ENCODE data around the gene JAGN1.
"Not testable (repeated sequence)": the region's sequence is repeated elsewhere in the genome, so short reads cannot be mapped to it uniquely, and the experiment has no call there.

JAGN1 gene

GRCh38 chr3:9867106-9867505, 23.3 kb upstream of the JAGN1 start:
- DNase-seq: no peak

DNA sequence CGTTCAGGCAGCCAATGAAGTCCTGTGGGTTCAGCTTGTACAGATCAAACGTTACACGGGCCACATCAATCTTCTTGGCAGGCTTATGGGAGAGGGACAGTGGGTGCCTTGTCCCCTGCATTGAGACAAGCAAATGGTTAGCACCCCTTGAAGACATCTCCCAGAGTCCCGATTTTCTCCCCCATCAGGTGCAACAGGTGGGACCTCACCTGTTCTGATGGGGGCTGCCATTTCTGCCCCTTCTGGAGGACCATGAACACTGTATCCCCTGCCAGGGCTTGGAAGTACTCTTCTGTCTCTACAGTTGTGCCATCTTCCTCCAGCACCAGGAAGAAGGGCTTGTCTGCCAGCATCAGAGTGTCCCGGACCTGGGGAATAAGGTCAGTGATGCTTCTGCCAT, 20.5 kb upstream of the JAGN1 start:
- DNase-seq: no peak

- DNase-seq: no peak
Observed at GRCh38 chr3:9870978-9871377, 19.4 kb upstream of the JAGN1 start.

GRCh38 chr3:9872067-9872466, 18.3 kb upstream of the JAGN1 start:
- not testable (repeated sequence) for DNase-seq

- no peak for DNase-seq
Observed at GRCh38 chr3:9875448-9875847, 15.0 kb upstream of the JAGN1 start.

- DNase-seq: not testable (repeated sequence)
Observed at GRCh38 chr3:9876255-9876654, 14.2 kb upstream of the JAGN1 start.

- DNase-seq: no peak
Observed at GRCh38 chr3:9876991-9877390, 13.4 kb upstream of the JAGN1 start.

GRCh38 chr3:9878700-9879099, 11.7 kb upstream of the JAGN1 start:
- DNase-seq: no peak

DNA sequence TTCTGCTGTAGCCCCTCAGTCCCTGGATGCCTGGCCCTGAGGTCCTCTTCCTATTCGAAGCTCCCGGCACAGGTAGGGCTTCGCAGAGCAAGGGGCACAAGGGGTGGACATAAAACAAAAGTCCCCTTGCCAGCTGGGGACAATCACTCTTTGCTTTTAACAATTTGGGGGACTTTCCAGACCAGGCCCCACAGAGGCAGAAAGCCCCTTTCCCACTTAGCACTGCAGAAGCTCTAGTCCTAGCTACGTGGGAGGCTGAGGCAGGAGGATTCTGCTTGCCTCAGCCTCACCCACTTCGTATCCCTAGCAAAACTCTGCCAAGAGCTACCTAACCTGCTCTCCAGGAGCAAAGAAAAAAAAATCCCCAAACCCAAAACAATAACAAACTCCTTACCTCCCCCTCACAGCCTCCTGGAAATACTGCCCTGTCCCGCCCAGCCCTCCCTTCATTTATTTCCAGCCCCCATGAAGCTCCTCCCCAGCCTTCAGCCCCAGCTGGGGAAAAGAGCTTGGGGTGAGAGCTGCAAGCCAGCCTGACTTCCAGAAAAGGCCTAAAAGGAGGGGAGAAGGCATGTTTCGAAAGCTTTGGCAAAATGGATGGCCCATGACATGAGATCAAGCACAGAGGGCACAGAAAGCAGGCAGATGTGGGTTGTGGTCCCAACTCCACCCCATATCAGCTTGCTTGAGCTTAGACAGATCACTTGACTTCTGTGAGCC, 10.4 kb upstream of the JAGN1 start, which contains the start of gene CIDEC:
TSS of gene CIDEC (minus strand) at position 424 of the 720 bp plus-strand sequence. CDS start 1,767 bp downstream, outside the sequence.
- DNase-seq: no peak

DNA sequence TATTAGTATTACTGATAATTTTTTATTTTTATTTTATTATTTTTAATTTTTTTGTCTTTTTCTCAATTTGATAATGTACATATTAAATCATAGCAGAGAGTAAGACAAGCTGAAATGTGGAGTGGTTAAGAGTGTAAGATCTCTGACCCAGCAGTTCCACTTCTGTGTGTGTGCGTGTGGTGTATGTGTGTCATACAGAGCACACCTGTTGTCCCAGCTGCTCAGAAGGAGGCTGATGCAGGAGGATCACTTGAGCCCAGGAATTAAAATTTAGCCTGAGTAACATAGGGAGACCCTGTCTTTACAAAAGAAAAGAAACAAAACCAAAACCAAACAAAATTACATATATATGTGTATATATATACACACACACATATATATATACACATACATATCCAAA, 9.0 kb upstream of the JAGN1 start:
- DNase-seq: no peak

- no peak for DNase-seq
Observed at GRCh38 chr3:9883706-9884554, 6.5 kb upstream of the JAGN1 start.

DNA sequence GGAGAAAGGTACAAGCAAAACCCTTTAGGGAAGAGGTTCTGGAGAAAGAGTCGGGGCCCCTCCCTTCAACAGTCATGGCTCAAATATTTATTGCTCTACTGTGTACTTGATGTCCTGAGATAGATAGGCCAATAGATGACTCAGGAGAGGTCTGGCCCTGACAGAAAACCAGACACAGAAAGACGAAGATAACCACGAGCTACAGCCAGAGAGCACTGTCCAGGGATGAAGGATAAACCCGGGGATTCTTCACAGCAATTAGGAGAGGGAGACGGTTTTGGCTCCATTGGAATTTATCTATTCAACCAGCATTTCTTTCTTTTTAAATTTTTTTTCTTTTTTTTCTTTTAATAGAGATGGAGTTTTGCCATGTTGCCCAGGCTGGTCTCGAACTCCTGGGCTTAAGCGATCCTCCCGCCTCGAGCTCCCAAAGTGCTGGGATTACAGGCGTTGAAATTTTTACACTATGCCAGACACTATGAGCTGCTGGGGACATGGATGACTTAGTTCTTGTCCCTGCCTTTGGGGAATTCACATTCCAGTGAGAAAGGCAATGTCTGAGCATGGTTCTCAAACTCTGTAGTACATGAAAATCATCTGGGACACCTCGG, 5.8 kb upstream of the JAGN1 start:
- no peak for DNase-seq

- DNase-seq: no peak
Observed at GRCh38 chr3:9886328-9886727, 4.1 kb upstream of the JAGN1 start.

DNA sequence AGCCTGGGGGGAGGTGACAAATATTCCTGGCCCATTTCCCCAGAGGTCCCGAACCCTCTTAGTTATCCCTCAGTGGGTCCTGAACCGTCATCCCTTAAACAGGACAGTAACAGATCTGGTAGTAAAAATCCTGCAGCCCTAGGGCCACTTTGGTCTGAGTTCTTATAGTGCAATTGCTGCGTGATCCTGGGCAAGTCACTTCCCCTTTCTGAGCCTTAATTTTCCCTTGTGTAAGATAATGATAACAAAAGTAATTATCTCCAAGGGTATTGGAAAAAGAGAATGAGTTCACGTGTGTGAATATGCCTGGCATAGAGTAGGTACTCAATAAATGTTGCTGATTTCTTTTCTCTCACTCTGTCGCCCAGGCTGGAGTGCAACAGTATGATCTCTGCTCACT, 2.9 kb upstream of the JAGN1 start:
- DNase-seq: no peak

DNA sequence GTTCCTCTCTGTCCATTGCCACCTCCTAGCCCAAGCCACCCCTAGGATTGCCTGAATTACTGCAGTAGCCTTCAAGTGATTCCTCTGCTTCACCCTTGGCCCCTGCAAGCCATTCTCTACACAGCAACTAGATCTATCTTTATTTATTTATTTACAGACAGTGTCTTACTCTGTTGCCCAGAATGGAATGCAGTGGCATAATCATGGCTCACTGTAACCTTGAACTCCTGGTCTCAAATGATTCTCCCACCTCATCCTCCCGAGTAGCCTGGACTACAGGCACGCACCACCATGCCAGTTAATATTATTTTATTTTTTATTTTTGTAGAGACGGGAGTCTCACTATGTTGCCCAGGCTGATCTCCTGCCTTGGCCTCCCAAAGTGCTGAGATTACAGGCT, 1.9 kb upstream of the JAGN1 start:
- DNase-seq: no peak

DNA sequence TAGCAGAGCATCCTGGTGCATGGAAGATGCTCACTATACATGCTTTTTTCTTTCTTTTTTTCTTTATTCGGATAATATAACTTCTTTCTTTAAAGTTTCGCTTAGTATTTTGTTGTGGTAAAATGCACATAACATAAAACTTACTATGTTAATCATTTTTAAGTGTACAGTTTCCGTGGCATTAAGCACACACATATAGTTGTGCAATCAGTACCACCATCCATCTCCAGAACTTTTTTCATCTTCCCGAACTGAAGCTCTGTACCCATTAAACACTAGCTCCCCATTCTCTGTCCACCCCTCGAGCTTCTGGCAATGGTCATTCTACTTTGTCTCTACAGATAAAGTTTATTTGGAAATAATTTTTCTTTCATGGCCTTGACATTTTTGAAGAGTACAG, 1.0 kb upstream of the JAGN1 start:
- no peak for DNase-seq

DNA sequence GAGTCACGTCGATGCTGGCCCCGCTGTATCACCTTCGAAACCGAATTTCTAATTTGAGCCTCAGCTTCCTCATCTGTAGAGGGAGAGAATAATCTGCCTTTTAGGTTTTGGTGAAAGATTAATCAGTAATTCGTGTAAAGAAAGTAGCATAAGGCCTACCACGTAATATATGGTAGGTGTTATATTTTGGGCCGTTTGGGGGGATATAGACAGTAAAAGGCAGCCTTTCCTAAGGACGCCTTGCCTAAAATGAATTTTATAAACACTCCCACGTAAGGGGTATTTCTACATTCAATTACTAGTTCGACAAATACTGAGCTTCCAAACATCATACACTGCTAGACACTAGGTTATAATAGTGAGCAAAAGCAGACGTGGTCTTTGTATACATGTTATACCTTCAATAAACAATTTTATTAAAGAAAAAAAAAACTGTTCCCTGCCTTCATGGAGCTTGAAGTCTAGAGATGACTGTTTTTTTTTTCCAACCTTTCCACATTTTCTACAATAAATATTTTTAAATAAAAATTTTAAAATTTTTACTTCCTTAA, 737 bp downstream of the JAGN1 start:
- no peak for DNase-seq

- DNase-seq: no peak
Observed at GRCh38 chr3:9893739-9894138, 3.3 kb downstream of the JAGN1 start.

- DNase-seq: not testable (repeated sequence)
Observed at GRCh38 chr3:9895715-9896114, 5.3 kb downstream of the JAGN1 start.

GRCh38 chr3:9896755-9897407, 6.5 kb downstream of the JAGN1 start:
- DNase-seq: not testable (repeated sequence)

DNA sequence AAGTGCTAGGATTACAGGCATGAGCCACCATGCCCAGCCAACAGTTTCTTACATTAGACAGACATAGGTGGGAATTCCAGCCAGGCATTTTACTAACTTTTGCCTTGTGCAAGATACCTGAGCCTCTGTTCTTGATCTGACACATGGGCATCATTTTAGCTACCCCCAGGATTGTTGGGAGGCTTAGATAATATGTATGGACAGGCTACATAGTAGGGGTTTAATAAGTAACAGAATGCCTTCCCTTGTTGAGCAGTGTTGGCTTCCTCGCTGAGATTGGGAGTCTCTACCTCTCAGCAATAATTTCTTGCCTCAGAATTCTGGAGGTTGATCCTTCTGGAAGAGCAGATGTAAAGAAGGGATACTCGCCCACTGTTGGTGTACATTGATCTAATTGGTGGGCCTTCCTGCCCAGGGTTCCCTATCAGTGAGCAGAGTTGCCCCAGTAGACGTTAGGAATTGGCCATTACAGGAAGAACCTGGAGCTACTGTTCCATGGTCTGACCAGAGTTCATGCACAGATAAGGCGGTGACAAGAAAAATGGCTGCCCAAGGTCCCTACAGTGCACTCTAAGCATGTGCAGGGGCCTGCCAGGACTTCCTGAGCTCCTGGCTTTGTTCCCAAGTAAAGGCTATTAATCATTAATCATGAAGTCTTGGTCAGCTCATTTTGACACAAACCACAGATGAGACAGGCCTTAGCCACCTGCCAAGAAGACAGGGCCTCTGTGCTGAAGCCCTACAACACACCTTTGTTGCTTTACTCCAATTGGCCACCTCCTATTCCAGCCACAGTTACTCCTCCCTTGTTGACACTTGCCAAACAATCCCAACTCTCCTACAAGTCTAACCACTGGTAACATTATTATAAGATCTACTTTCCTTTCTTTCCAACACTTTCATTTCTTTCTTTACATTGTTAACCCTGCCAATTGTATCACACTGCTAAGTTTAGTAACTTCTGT, 7.3 kb downstream of the JAGN1 start:
- no peak for DNase-seq
